GM19351 (cell line): Measurements from ENCODE around the gene DAGLA.

ENCODE experiments used
- ATAC-seq: cut with Tn5 transposase; IDR thresholded peaks from one replicate; pipeline ENCODE4 v1.9.1; 2021; ENCODE audit warnings: mild to moderate bottlenecking, moderate library complexity; ENCODE audit not compliant: unreplicated experiment

The DAGLA gene

GRCh38 chr11:61706452-61707400 is 26.5 kb downstream of the DAGLA start:
- no peak for ATAC-seq

- ATAC-seq = no peak
Observed at GRCh38 chr11:61707574-61707973, 27.4 kb downstream of the DAGLA start.

GRCh38 chr11:61709110-61709509 is 28.9 kb downstream of the DAGLA start:
- ATAC-seq = no peak

GRCh38 chr11:61709572-61709971 is 29.4 kb downstream of the DAGLA start:
- ATAC-seq = no peak

- ATAC-seq = no peak
Observed at GRCh38 chr11:61710019-61710418, 29.8 kb downstream of the DAGLA start.

- ATAC-seq = no peak
Observed at GRCh38 chr11:61711037-61711436, 30.8 kb downstream of the DAGLA start.

GRCh38 chr11:61711498-61711897 is 31.3 kb downstream of the DAGLA start:
- no peak for ATAC-seq

- ATAC-seq = no peak
Observed at GRCh38 chr11:61712314-61712713, 32.1 kb downstream of the DAGLA start.

GRCh38 chr11:61712846-61713245 is 32.7 kb downstream of the DAGLA start:
- ATAC-seq = no peak

GRCh38 chr11:61713464-61713863 is 33.3 kb downstream of the DAGLA start:
- no peak for ATAC-seq

GRCh38 chr11:61713906-61714305 is 33.7 kb downstream of the DAGLA start:
- no peak for ATAC-seq

- no peak for ATAC-seq
Observed at GRCh38 chr11:61714316-61714715, 34.1 kb downstream of the DAGLA start.

GRCh38 chr11:61714916-61715315 is 34.7 kb downstream of the DAGLA start:
- ATAC-seq = no peak

GRCh38 chr11:61715867-61716266 is 35.7 kb downstream of the DAGLA start:
- no peak for ATAC-seq

- no peak for ATAC-seq
Observed at GRCh38 chr11:61716478-61717285, 36.5 kb downstream of the DAGLA start.

GRCh38 chr11:61717286-61718033 is 37.3 kb downstream of the DAGLA start:
- no peak for ATAC-seq

GRCh38 chr11:61718046-61718531 is 37.9 kb downstream of the DAGLA start:
- no peak for ATAC-seq

GRCh38 chr11:61718621-61719302 is 38.6 kb downstream of the DAGLA start:
- no peak for ATAC-seq

- no peak for ATAC-seq
Observed at GRCh38 chr11:61719978-61720377, 39.8 kb downstream of the DAGLA start.

GRCh38 chr11:61720597-61720996 is 40.4 kb downstream of the DAGLA start:
- ATAC-seq = no peak
